MCF 10A (cell line): ENCODE data around the gene TLL2. TPM values are rescaled to one million over a fixed set of nuclear protein-coding genes. Genes with fewer than 3 reads are reported as not detected.

Experiments
- BruUV-seq: library from RNA; stranded (reverse); fragments of 400-500 nt; replicated peaks from 2 replicates; lab custom pipeline; 2021; lab: Mats Ljungman, UMichigan
- CTCF ChIA-PET: fragments of 300-600 bp; sonication (Branson Sonifier 250); formaldehyde crosslinking; extraction: SDS; loops from one replicate; lab custom pipeline; 2021; ENCODE audit warnings: antibody characterized with exemption, inconsistent platforms; lab: Yijun Ruan, JAX
- POLR2A ChIA-PET: fragments of 300-600, 350-650 bp; sonication (Branson Sonifier 250); formaldehyde crosslinking; extraction: SDS; loops from one replicate; lab custom pipeline; 2020; ENCODE audit warnings: antibody characterized with exemption, inconsistent platforms; lab: Yijun Ruan, JAX
- DNase-seq: peaks from one replicate; pipeline ENCODE4 v3.0.0-alpha.2; 2018; ENCODE audit not compliant: unreplicated experiment
- H3K27ac Mint-ChIP-seq: one replicate; pipeline ENCODE4 v1.8.0; 2022; ENCODE audit warnings: mild to moderate bottlenecking, low read depth, mixed read lengths; ENCODE audit not compliant: unreplicated experiment
- H3K27me3 Mint-ChIP-seq: one replicate; pipeline ENCODE4 v1.8.0; 2022; ENCODE audit warnings: mixed read lengths; ENCODE audit not compliant: insufficient read depth, unreplicated experiment
- H3K36me3 Mint-ChIP-seq: one replicate; pipeline ENCODE4 v1.8.0; 2022; ENCODE audit warnings: mild to moderate bottlenecking, moderate library complexity, mixed read lengths; ENCODE audit not compliant: insufficient read depth, unreplicated experiment
- H3K4me1 Mint-ChIP-seq: one replicate; pipeline ENCODE4 v1.8.0; 2022; ENCODE audit warnings: mixed read lengths; ENCODE audit not compliant: insufficient read depth, unreplicated experiment
- H3K4me3 Mint-ChIP-seq: one replicate; pipeline ENCODE4 v1.8.0; 2022; ENCODE audit warnings: mild to moderate bottlenecking, moderate library complexity, mixed read lengths; ENCODE audit not compliant: unreplicated experiment
- H3K9me3 Mint-ChIP-seq: one replicate; pipeline ENCODE4 v1.8.0; 2022; ENCODE audit warnings: mixed read lengths; ENCODE audit not compliant: unreplicated experiment
- intact Hi-C: fragments of 100-400 bp; cut with micrococcal nuclease; formaldehyde crosslinking; loops from 2 replicates; pipeline ENCODE4 v1.14.1; 2022
- total RNA-seq: library from RNA; stranded (reverse); gene quantifications from 2 replicates; pipeline ENCODE4 v1.2.3, GENCODE V29; 2022
- TF ChIP-seq, protein P1 (sequence below): fragments of 200-600 bp; IDR thresholded peaks from one replicate; pipeline ENCODE4 v1.8.0; 2022; ENCODE audit warnings: antibody characterized with exemption, mild to moderate bottlenecking; ENCODE audit not compliant: unreplicated experiment

TLL2 gene
- total RNA-seq, 1 experiment from 2014 or later, result not detected

DNA sequence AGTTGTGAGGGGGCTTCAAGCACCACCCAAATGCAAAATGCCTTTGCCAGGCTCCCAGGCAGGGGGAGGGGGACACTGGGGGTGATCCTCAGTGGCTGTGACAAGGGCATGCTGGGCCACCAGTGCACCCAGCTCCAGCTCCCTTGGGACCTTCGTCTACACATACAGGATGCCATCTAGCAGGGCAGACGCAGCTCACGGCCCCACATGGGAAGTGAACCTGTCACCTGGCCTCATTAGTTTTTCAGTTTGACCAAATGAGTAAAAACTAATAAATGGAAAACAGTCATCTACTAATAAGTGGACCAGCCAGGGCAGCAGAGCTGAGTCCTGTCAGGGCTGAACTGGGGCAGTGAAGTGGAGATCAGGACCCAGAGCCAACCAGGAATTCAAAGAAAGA, 50.2 kb downstream of the TLL2 start:
- POLR2A ChIA-PET, result no interaction called here
- H3K36me3 Mint-ChIP-seq, result no peaks in the 10 kb centered on the region

DNA sequence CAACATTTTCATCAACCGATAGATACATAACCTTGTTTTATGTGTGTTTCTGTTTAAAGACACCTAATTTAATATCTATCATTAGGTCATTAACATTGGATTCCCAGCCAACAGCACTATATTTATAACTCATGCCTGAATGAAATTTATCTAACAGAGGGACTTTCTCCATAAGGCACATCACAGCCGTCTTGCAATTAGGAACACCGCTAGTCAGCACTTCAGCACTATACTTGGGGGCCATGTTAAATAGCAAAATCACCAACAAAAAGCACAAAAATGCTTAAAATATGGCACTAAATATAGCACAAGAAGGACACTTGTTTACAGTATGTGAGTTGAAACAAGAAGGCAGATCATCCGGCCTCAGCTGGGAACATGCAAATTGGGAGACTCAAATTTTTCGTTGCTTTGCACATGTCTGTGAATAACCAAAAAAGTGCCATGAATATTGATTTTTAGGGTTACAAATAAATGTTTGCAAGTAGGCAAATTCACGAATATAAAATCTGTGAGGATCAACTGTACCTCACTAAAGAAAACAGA, 51.0 kb downstream of the TLL2 start:
- ChIA-PET CTCF (interaction anchor here (0.7 kb wide), 1 partner anchor 27 kb away, joined by 3 read pairs; no protein-coding TSS in a partner anchor), POLR2A (no interaction called here)
- no peak overlapping the region for H3K27ac Mint-ChIP-seq
- H3K27me3 Mint-ChIP-seq, result peaks cover 2% of the 10 kb centered on the region
- no peaks in the 10 kb centered on the region for H3K36me3 Mint-ChIP-seq
- H3K4me3 Mint-ChIP-seq, result no peak overlapping the region
- H3K4me1 Mint-ChIP-seq, result no peaks in the 10 kb centered on the region
- BruUV-seq, result no TSS peak
- TF ChIP-seq, protein P1, sequence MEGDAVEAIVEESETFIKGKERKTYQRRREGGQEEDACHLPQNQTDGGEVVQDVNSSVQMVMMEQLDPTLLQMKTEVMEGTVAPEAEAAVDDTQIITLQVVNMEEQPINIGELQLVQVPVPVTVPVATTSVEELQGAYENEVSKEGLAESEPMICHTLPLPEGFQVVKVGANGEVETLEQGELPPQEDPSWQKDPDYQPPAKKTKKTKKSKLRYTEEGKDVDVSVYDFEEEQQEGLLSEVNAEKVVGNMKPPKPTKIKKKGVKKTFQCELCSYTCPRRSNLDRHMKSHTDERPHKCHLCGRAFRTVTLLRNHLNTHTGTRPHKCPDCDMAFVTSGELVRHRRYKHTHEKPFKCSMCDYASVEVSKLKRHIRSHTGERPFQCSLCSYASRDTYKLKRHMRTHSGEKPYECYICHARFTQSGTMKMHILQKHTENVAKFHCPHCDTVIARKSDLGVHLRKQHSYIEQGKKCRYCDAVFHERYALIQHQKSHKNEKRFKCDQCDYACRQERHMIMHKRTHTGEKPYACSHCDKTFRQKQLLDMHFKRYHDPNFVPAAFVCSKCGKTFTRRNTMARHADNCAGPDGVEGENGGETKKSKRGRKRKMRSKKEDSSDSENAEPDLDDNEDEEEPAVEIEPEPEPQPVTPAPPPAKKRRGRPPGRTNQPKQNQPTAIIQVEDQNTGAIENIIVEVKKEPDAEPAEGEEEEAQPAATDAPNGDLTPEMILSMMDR, result no peak
- DNase-seq, result no peak
- H3K9me3 Mint-ChIP-seq, result no peaks in the 10 kb centered on the region
- intact Hi-C loops, result no loop called here

More for the DNA sequence above, 50.2 kb downstream of the TLL2 start:
- BruUV-seq, result no TSS peak
- TF ChIP-seq, protein P1, result no peak
- no peak for DNase-seq
- Mint-ChIP-seq H3K9me3 (no peaks in the 10 kb centered on the region), H3K27me3 (peaks cover 11% of the 10 kb centered on the region), H3K4me3 (no peak overlapping the region), H3K27ac (no peak overlapping the region), H3K4me1 (no peaks in the 10 kb centered on the region)
- intact Hi-C loops, result no loop called here
- CTCF ChIA-PET, result interaction anchor here (0.5 kb wide), 1 partner anchor 123 kb away, joined by 3 read pairs; no protein-coding TSS in a partner anchor

DNA sequence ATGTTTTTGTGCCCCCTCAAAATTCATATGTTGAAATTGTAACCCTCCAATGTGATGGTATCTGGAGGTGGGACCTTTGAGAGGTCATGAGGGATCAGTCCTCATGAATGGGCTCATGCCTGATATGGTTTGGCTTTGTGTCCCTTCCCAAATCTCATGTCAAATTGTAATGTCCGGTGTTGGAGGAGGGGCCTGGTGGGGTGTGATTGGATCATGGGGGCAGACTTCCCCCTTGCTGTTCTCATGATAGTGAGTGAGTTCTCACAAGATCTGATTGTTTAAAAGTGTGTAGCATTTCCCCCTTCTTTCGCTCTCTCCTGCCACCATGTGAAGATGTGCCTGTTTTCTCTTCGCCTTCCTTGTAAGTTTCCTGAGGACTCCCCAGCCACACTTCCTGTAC, 53.4 kb downstream of the TLL2 start:
- Mint-ChIP-seq H3K4me3 (no peak overlapping the region), H3K9me3 (no peaks in the 10 kb centered on the region), H3K27ac (no peak overlapping the region), H3K4me1 (no peaks in the 10 kb centered on the region), H3K27me3 (no peaks in the 10 kb centered on the region), H3K36me3 (no peaks in the 10 kb centered on the region)
- CTCF ChIA-PET, result no interaction called here
- POLR2A ChIA-PET, result no interaction called here
- intact Hi-C loops, result no loop called here
- TF ChIP-seq, protein P1, result no peak
- BruUV-seq, result no TSS peak
- no peak for DNase-seq

DNA sequence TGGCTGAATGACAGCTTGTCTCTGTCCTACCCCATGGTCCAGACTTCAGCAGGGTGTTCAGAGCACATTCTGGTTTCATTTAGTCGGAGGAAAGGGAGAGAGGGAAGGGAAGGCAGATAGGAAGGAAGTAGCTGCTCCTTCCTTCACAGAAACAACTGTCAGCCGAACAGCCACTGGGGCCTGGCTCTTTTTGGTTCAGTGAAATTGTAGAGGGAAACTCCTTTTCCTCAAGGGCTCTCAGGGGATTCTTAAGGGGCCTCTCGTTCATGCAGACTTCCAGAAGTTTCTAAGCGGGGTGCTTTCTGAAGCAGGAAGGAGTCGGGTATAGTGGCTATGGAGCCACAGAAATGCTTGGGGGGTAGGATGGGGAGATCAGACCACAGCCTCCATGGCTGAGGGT, 56.4 kb downstream of the TLL2 start:
- intact Hi-C loops, result no loop called here
- CTCF ChIA-PET, result interaction anchor here (1.9 kb wide), 1 partner anchor 13 kb away, joined by 9 read pairs; no protein-coding TSS in a partner anchor

More for the DNA sequence above, 56.4 kb downstream of the TLL2 start:
- DNase-seq, result no peak
- POLR2A ChIA-PET, result no interaction called here
- H3K27me3 Mint-ChIP-seq, result no peaks in the 10 kb centered on the region
- H3K4me3 Mint-ChIP-seq, result no peak overlapping the region
- no peaks in the 10 kb centered on the region for H3K9me3 Mint-ChIP-seq
- TF ChIP-seq, protein P1, result no peak
- BruUV-seq, result no TSS peak
- no peaks in the 10 kb centered on the region for H3K36me3 Mint-ChIP-seq
- no peaks in the 10 kb centered on the region for H3K4me1 Mint-ChIP-seq
- H3K27ac Mint-ChIP-seq, result no peak overlapping the region
